Endothelial cell of umbilical vein (primary cell): ENCODE measurements around the gene RBM17. TPM values are rescaled to one million over a fixed set of nuclear protein-coding genes. Genes with fewer than 3 reads are reported as not detected.

Experiments
- microRNA-seq: library from miRNA; unstranded; fragments of <30 nt; microRNA quantifications from one replicate; pipeline ENCODE4 v1.2.0, GENCODE V29; 2021; ENCODE audit warnings: borderline number of aligned reads, borderline replicate concordance
- polyA plus RNA-seq, 4 experiments: library from polyadenylated mRNA; depleted of rRNA in 3 of 4; stranded (reverse) in 3 of 4; unstranded in 1 of 4; fragments of >200 nt; gene quantifications; 2 replicates each; pipeline versions ENCODE4 v1.2.1 to v1.2.3, GENCODE V29; 2011 to 2012; ENCODE audit warnings: missing spikeins in 1 of 4
- small RNA-seq: library from RNA; depleted of rRNA; stranded (forward); fragments of <200 nt; gene quantifications from one replicate; pipeline ENCODE3, GENCODE V24; 2012; ENCODE audit warnings: low replicate concordance, low read depth; ENCODE audit not compliant: insufficient read depth, insufficient read length
- total RNA-seq: library from RNA; stranded (reverse); gene quantifications from 2 replicates; pipeline ENCODE4 v1.2.3, GENCODE V29; 2021

RBM17 gene
- total and polyA plus RNA-seq, 2 donors (not counting 3 experiments of a cell fraction or from before 2014, with no cell fraction given) = 23.1 to 148 TPM

Small RNAs within 50 kb of the gene (microRNA-seq; reads per million reads assigned to microRNA genes)
- not detected for gene MIR3155A
- not detected for gene MIR3155B

Small RNAs within 50 kb of the gene (small RNA-seq; reads per million reads assigned to genes)
- gene MIR3155A = not detected

Other genes starting within 250 kb of the RBM17 start
- gene ANKRD16, start 199.1 kb upstream of the RBM17 start, total RNA-seq = 4.4 and 6.9 TPM in 2 replicates
- gene ANKRD16, start 199.1 kb upstream of the RBM17 start, polyA plus RNA-seq = 8.0 and 9.4 TPM in 2 replicates
- gene FBH1, start 198.8 kb upstream of the RBM17 start, total RNA-seq = 86.1 and 97.0 TPM in 2 replicates
- gene FBH1, start 198.8 kb upstream of the RBM17 start, polyA plus RNA-seq = 66.1 and 71.4 TPM in 2 replicates
- 16.1 and 18.8 TPM in 2 replicates for gene IL15RA, start 111.5 kb upstream of the RBM17 start, total RNA-seq
- gene IL15RA, start 111.5 kb upstream of the RBM17 start, polyA plus RNA-seq = 20.6 and 25.1 TPM in 2 replicates
- not detected in 2 replicates for gene IL2RA, start 26.7 kb upstream of the RBM17 start, total RNA-seq
- gene IL2RA, start 26.7 kb upstream of the RBM17 start, polyA plus RNA-seq = not detected in 2 replicates
- 33.7 and 35.6 TPM in 2 replicates for gene PFKFB3, start 113.9 kb downstream of the RBM17 start, total RNA-seq
- 15.8 and 17.2 TPM in 2 replicates for gene PFKFB3, start 113.9 kb downstream of the RBM17 start, polyA plus RNA-seq